Stomach (tissue), 9 donors: ENCODE results near the gene DHRSX. TPM values are rescaled to one million over a fixed set of nuclear protein-coding genes. Genes with fewer than 3 reads are reported as not detected.

Source experiments
- DNase-seq, 2 donors: peaks; one replicate each; pipeline versions ENCODE4 v3.0.0 to v3.0.0-alpha.2; 2013 to 2019
- H3K27ac ChIP-seq, 5 donors: fragments of 200-600 bp in 4 of 5; sonication (generic) in 4 of 5; one replicate each; pipeline ENCODE4 v1.5.1; 2013 to 2019; ENCODE audit warnings: mild to moderate bottlenecking in 1 of 5, moderate library complexity in 1 of 5
- H3K27me3 ChIP-seq, 3 donors: fragments of 200-600 bp; sonication (generic); one replicate each; pipeline ENCODE4 v1.5.1; 2017 to 2019; ENCODE audit warnings: mixed run types in 1 of 3
- H3K36me3 ChIP-seq, 4 donors: fragments of 200-600 bp; sonication (generic); 1 replicate in 3 of 4; 2 replicates in 1 of 4; pipeline ENCODE4 v1.5.1; 2016 to 2019
- H3K4me1 ChIP-seq, 4 donors: fragments of 200-600 bp; sonication (generic); one replicate each; pipeline ENCODE4 v1.5.1; 2016 to 2019
- H3K4me3 ChIP-seq, 4 donors: fragments of 200-600 bp; sonication (generic) in 3 of 4; one replicate each; pipeline ENCODE4 v1.5.1; 2016 to 2019; ENCODE audit warnings: mild to moderate bottlenecking in 1 of 4
- H3K9me3 ChIP-seq, 4 donors: fragments of 200-600 bp; sonication (generic); one replicate each; pipeline ENCODE4 v1.5.1; 2016 to 2019
- CTCF ChIP-seq, 7 experiments: fragments of 450-650 bp in 4 of 7; fragments of 200-600 bp in 3 of 7; sonication (generic) in 3 of 7; IDR thresholded peaks; one replicate each; pipeline ENCODE4 v1.5.1; 2016 to 2019; ENCODE audit warnings: antibody characterized with exemption in 7 of 7, control low read depth in 2 of 7, mild to moderate bottlenecking in 1 of 7
- EP300 ChIP-seq: sonication (generic); formaldehyde crosslinking; IDR thresholded peaks from one replicate; pipeline ENCODE4 v1.6.1; 2017; ENCODE audit warnings: antibody characterized with exemption
- POLR2A ChIP-seq, 4 donors: fragments of 450-650 bp; IDR thresholded peaks; one replicate each; pipeline ENCODE4 v1.6.1; 2016; ENCODE audit warnings: antibody characterized with exemption in 4 of 4, control low read depth in 2 of 4, mild to moderate bottlenecking in 1 of 4, moderate library complexity in 1 of 4
- POLR2AphosphoS5 ChIP-seq, 3 donors: sonication (generic); formaldehyde crosslinking; IDR thresholded peaks; one replicate each; pipeline ENCODE4 v1.6.1; 2016; ENCODE audit warnings: antibody characterized with exemption in 3 of 3
- WGBS, 5 donors: extraction: QIAGEN DNeasy Blood & Tissue Kit in 3 of 5; methylation state at CpG; one replicate each; pipeline versions ENCODE4 v1.1.5 to v1.1.7; 2013 to 2018; 5-methylcytosine and 5-hydroxymethylcytosine counted together
- intact Hi-C: fragments of 100-400 bp; cut with DNase I; formaldehyde crosslinking; loops from one replicate; pipeline ENCODE4 v1.15.1; 2023; ENCODE audit warnings: low total_unique reads
- polyA plus RNA-seq, 3 donors: library from polyadenylated mRNA; stranded (reverse); fragments of 200-250 nt; gene quantifications; one replicate each; pipeline ENCODE4 v1.2.3, GENCODE V29; 2013
- total RNA-seq, 5 donors: library from RNA; depleted of rRNA; stranded (reverse); fragments of >200 nt; gene quantifications; one replicate each; pipeline versions ENCODE4 v1.1.0 to v1.2.3, GENCODE V29; 2014 to 2016
- donor health status: healthy with polysubstance abuse.
- donor health status: Bipolar disorder and iron deficiency.
- donor health status: healthy.

The DHRSX gene
- total and polyA plus RNA-seq, 8 donors: 11.2 to 69.4 (median 21.1) TPM

- 79 to 88% (median 84%) methylated on average over 7 of the region's 7 CpGs for WGBS, 5 donors
- TF ChIP-seq EP300 (no peak), POLR2AphosphoS5 (IDR thresholded peaks at IDR 0.05) (no peak), POLR2A (IDR thresholded peaks at IDR 0.05) (no peak), CTCF (IDR thresholded peaks at IDR 0.05) (no peak)
- no peak overlapping the region for H3K27ac ChIP-seq
- no peak for DNase-seq
- intact Hi-C loops: no loop called here
- H3K9me3 ChIP-seq: peaks cover 0 to 6% (median 0%) of the 10 kb centered on the region in 4 donors
- H3K4me1 ChIP-seq: no peaks in the 10 kb centered on the region
- H3K36me3 ChIP-seq: peaks cover 0 to 31% (median 19%) of the 10 kb centered on the region in 4 donors
- H3K4me3 ChIP-seq: no peak overlapping the region
- no peaks in the 10 kb centered on the region for H3K27me3 ChIP-seq
Observed at GRCh38 chrX:2342874-2343273, 157.9 kb downstream of the DHRSX start.

- 93 to 97% (median 96%) methylated on average over 9 of the region's 9 CpGs for WGBS, 5 donors
- Histone ChIP-seq H3K9me3 (peaks cover 0 to 6% (median 0%) of the 10 kb centered on the region in 4 donors), H3K4me1 (no peaks in the 10 kb centered on the region), H3K27me3 (no peaks in the 10 kb centered on the region), H3K4me3 (no peak overlapping the region), H3K36me3 (peaks cover 0 to 32% (median 18%) of the 10 kb centered on the region in 4 donors), H3K27ac (no peak overlapping the region)
- intact Hi-C loops: no loop called here
- TF ChIP-seq EP300 (no peak), POLR2A (IDR thresholded peaks at IDR 0.05) (no peak), POLR2AphosphoS5 (IDR thresholded peaks at IDR 0.05) (no peak), CTCF (IDR thresholded peaks at IDR 0.05) (no peak)
- no peak for DNase-seq
Observed at GRCh38 chrX:2342281-2342688, 158.5 kb downstream of the DHRSX start.

- Histone ChIP-seq H3K9me3 (peaks cover 0 to 6% (median 0%) of the 10 kb centered on the region in 4 donors), H3K27me3 (no peaks in the 10 kb centered on the region), H3K36me3 (peaks cover 0 to 26% (median 21%) of the 10 kb centered on the region in 4 donors), H3K27ac (no peak overlapping the region), H3K4me1 (no peaks in the 10 kb centered on the region), H3K4me3 (no peak overlapping the region)
- WGBS, 5 donors: 88 to 96% (median 94%) methylated on average over 7 of the region's 7 CpGs
- no peak for TF ChIP-seq CTCF (IDR thresholded peaks at IDR 0.05)
- no peak for DNase-seq
- intact Hi-C loops: no loop called here
Observed at GRCh38 chrX:2340991-2341390, 159.8 kb downstream of the DHRSX start.

- intact Hi-C loops: no loop called here
- H3K4me3 ChIP-seq: no peak overlapping the region
- peaks cover 0 to 6% (median 0%) of the 10 kb centered on the region in 4 donors for H3K9me3 ChIP-seq
- H3K4me1 ChIP-seq: no peaks in the 10 kb centered on the region
- no peak for DNase-seq
- H3K27me3 ChIP-seq: no peaks in the 10 kb centered on the region
- H3K27ac ChIP-seq: no peak overlapping the region
- peaks cover 0 to 16% (median 14%) of the 10 kb centered on the region in 4 donors for H3K36me3 ChIP-seq
- WGBS, 5 donors: 96 to 98% (median 98%) methylated on average over 7 of the region's 7 CpGs
- TF ChIP-seq CTCF (IDR thresholded peaks at IDR 0.05): no peak
- TF ChIP-seq POLR2A (IDR thresholded peaks at IDR 0.05): no peak
- no peak for TF ChIP-seq POLR2AphosphoS5 (IDR thresholded peaks at IDR 0.05)
- no peak for TF ChIP-seq EP300
Observed at GRCh38 chrX:2336181-2336580, 164.6 kb downstream of the DHRSX start.
